Natural killer cell (primary cell): Measurements from ENCODE around the gene MRPS6. TPM values are rescaled to one million over a fixed set of nuclear protein-coding genes. Genes with fewer than 3 reads are reported as not detected.

Experiments
- ATAC-seq, 3 donors: fragments of 150-1000 bp in 2 of 3; fragments of 200-7000 bp in 1 of 3; cut with Tn5 transposase; 1 replicate in 1 of 3; 2 replicates in 2 of 3; pipeline ENCODE4 v1.10.0; 2021; ENCODE audit warnings: mild to moderate bottlenecking in 2 of 3, moderate library complexity in 2 of 3
- DNase-seq, 2 donors: peaks; one replicate each; pipeline versions ENCODE4 v3.0.0 to v3.0.0-alpha.2; 2013 to 2021; ENCODE audit warnings: mixed read lengths in 1 of 2
- H3K27ac ChIP-seq: one replicate; pipeline ENCODE4 v1.5.1; 2013; ENCODE audit warnings: mild to moderate bottlenecking, low read length
- H3K27me3 ChIP-seq: one replicate; pipeline ENCODE4 v1.6.1; 2013; ENCODE audit warnings: low read length; ENCODE audit not compliant: control insufficient read depth, insufficient read depth
- H3K36me3 ChIP-seq: one replicate; pipeline ENCODE4 v1.6.1; 2013; ENCODE audit warnings: low read length; ENCODE audit not compliant: control insufficient read depth, insufficient read depth
- H3K4me1 ChIP-seq: one replicate; pipeline ENCODE4 v1.6.1; 2013; ENCODE audit warnings: low read length; ENCODE audit not compliant: control insufficient read depth, insufficient read depth
- H3K4me3 ChIP-seq: one replicate; pipeline ENCODE4 v1.5.1; 2013; ENCODE audit warnings: low read length
- H3K9me3 ChIP-seq: one replicate; pipeline ENCODE4 v1.6.1; 2013; ENCODE audit warnings: low read length; ENCODE audit not compliant: control insufficient read depth, insufficient read depth
- H3K27ac Mint-ChIP-seq, 2 donors: one replicate each; pipeline ENCODE4 v1.8.0; 2022; ENCODE audit warnings: mild to moderate bottlenecking in 2 of 2, mixed read lengths in 2 of 2, moderate library complexity in 1 of 2
- H3K27me3 Mint-ChIP-seq, 2 donors: one replicate each; pipeline ENCODE4 v1.8.0; 2022; ENCODE audit warnings: low read depth in 2 of 2, mixed read lengths in 2 of 2
- H3K36me3 Mint-ChIP-seq: one replicate; pipeline ENCODE4 v1.8.0; 2022; ENCODE audit warnings: mixed read lengths
- H3K4me1 Mint-ChIP-seq, 2 donors: one replicate each; pipeline ENCODE4 v1.8.0; 2022; ENCODE audit warnings: mixed read lengths in 2 of 2
- H3K4me3 Mint-ChIP-seq: one replicate; pipeline ENCODE4 v1.8.0; 2022; ENCODE audit warnings: mild to moderate bottlenecking, moderate library complexity, mixed read lengths
- H3K9me3 Mint-ChIP-seq, 2 donors: one replicate each; pipeline ENCODE4 v1.8.0; 2022; ENCODE audit warnings: mixed read lengths in 2 of 2
- CTCF ChIP-seq: fragments of 200-600 bp; IDR thresholded peaks from one replicate; pipeline ENCODE4 v1.8.0; 2022; ENCODE audit warnings: antibody characterized with exemption
- WGBS: methylation state at CpG from one replicate; pipeline ENCODE4 v1.1.7; 2013; ENCODE audit warnings: missing lambda C conversion rate; ENCODE audit not compliant: insufficient coverage; 5-methylcytosine and 5-hydroxymethylcytosine counted together
- intact Hi-C: fragments of 100-400 bp; cut with micrococcal nuclease; formaldehyde crosslinking; loops from one replicate; pipeline ENCODE4 v1.14.2; 2022
- total RNA-seq, 4 donors: library from RNA; stranded (reverse); fragments of 120-200 nt in 1 of 4; gene quantifications; one replicate each; pipeline versions ENCODE4 v1.2.3 to v1.2.4, GENCODE V29; 2013 to 2022

The MRPS6 gene
- 10 to 100 TPM; 42.7 to 54.5 (median 44.3) TPM for total RNA-seq
- total RNA-seq (2013), result 36.5 TPM

- TF ChIP-seq CTCF, result no peak
- ATAC-seq (peak; percentile 76 to 87 (median 79)), DNase-seq (peak; percentile 70 to 86)
- no peaks in the 10 kb centered on the region for H3K27me3 ChIP-seq
- H3K27ac ChIP-seq, result peak within 1 kb of the TSS; percentile 80
- peaks cover 21% of the 10 kb centered on the region for H3K4me1 ChIP-seq
- H3K36me3 Mint-ChIP-seq, result no peaks in the 10 kb centered on the region
- H3K4me3 Mint-ChIP-seq, result peak within 1 kb of the TSS; percentile 95
- H3K27me3 Mint-ChIP-seq, result no peaks in the 10 kb centered on the region
- intact Hi-C loops, result loop anchor here (2.0 to 5.0 kb wide), 2 partner anchors 96 to 124 kb away; no protein-coding TSS in a partner anchor
- H3K36me3 ChIP-seq, result peaks cover 2% of the 10 kb centered on the region
- peak within 1 kb of the TSS; percentile 86 to 89 for H3K27ac Mint-ChIP-seq
- H3K4me1 Mint-ChIP-seq, result peaks cover 50 to 53% of the 10 kb centered on the region in 2 donors
- H3K9me3 Mint-ChIP-seq, result no peaks in the 10 kb centered on the region
- peak within 1 kb of the TSS; percentile 76 for H3K4me3 ChIP-seq
- H3K9me3 ChIP-seq, result no peaks in the 10 kb centered on the region
- WGBS, result under 1% methylated on average over 104 of the region's 104 CpGs
These were observed at the start of gene MRPS6, which contains the start of gene SLC5A3 for GRCh38 chr21:34073032-34073748. TSS of gene MRPS6 (plus strand) at chr21:34073578. CDS start at chr21:34073701, 123 bp downstream. TSS of gene SLC5A3 (plus strand) at chr21:34073578. CDS start at chr21:34095199, 21,621 bp downstream.

GRCh38 chr21:34023691-34024373, 49.5 kb upstream of the MRPS6 start:
- no peaks in the 10 kb centered on the region for H3K9me3 Mint-ChIP-seq
- intact Hi-C loops, result loop anchor here (1.0 to 5.0 kb wide), 8 partner anchors 15 to 1023 kb away; partner anchors contain the start of gene RUNX1
- no peak for TF ChIP-seq CTCF

GRCh38 chr21:34024374-34024693, 49.0 kb upstream of the MRPS6 start:
- no peak for TF ChIP-seq CTCF
- Histone ChIP-seq H3K27me3 (no peaks in the 10 kb centered on the region), H3K9me3 (peaks cover 4% of the 10 kb centered on the region), H3K27ac (peak overlapping the region; percentile 73), H3K4me1 (peaks cover 48% of the 10 kb centered on the region), H3K36me3 (no peaks in the 10 kb centered on the region), H3K4me3 (no peak overlapping the region)
- H3K9me3 Mint-ChIP-seq, result no peaks in the 10 kb centered on the region
- peak; percentile 51 to 55 (median 52) for ATAC-seq
- no peaks in the 10 kb centered on the region for H3K27me3 Mint-ChIP-seq
- intact Hi-C loops, result loop anchor here (1.0 to 5.0 kb wide), 4 partner anchors 49 to 1023 kb away; partner anchors contain the start of gene RUNX1
- H3K4me1 Mint-ChIP-seq, result peaks cover 3 to 18% of the 10 kb centered on the region in 2 donors
- no peak for DNase-seq
- H3K36me3 Mint-ChIP-seq, result no peaks in the 10 kb centered on the region
- H3K27ac Mint-ChIP-seq, result no peak overlapping the region
- WGBS, result 55% methylated on average over 3 of the region's 3 CpGs
- no peak overlapping the region for H3K4me3 Mint-ChIP-seq

More at GRCh38 chr21:34023691-34024373, 49.5 kb upstream of the MRPS6 start:
- H3K4me3 Mint-ChIP-seq, result no peak overlapping the region
- H3K27me3 ChIP-seq, result no peaks in the 10 kb centered on the region
- peaks cover 4% of the 10 kb centered on the region for H3K9me3 ChIP-seq
- H3K27me3 Mint-ChIP-seq, result no peaks in the 10 kb centered on the region
- no peak overlapping the region for H3K27ac Mint-ChIP-seq
- peak overlapping the region; percentile 73 for H3K27ac ChIP-seq
- H3K4me1 Mint-ChIP-seq, result peaks cover 0 to 23% of the 10 kb centered on the region in 2 donors
- H3K36me3 Mint-ChIP-seq, result no peaks in the 10 kb centered on the region
- H3K4me1 ChIP-seq, result peaks cover 52% of the 10 kb centered on the region
- 47% methylated on average over 4 of the region's 8 CpGs for WGBS
- no peak overlapping the region for H3K4me3 ChIP-seq
- no peaks in the 10 kb centered on the region for H3K36me3 ChIP-seq
- ATAC-seq (peak; percentile 64 to 80 (median 78)), DNase-seq (peak in 1 of 2 donors; percentile 22)
